ENCODE measurements around the gene MYCL. TPM values are rescaled to one million over a fixed set of nuclear protein-coding genes. Genes with fewer than 3 reads are reported as not detected.

Gene MYCL
- total RNA-seq, 2 donors from 2014 or later = 0.42 to 3.9 TPM

- TF ChIP-seq CTCF (IDR thresholded peaks at IDR 0.05) = no peak
- H3K9me3 ChIP-seq = no peaks in the 10 kb centered on the region
- DNase-seq (ENCODE audit: low spot score) = no peak
- H3K27me3 ChIP-seq (replicated peaks; ENCODE audit: insufficient read depth) = peaks cover 4% of the 10 kb centered on the region
- H3K27ac ChIP-seq = no peak overlapping the region
- no peak overlapping the region for H3K4me3 ChIP-seq
- no peaks in the 10 kb centered on the region for H3K36me3 ChIP-seq
- no peak for ATAC-seq (ENCODE audit: insufficient number of reproducible peaks, low FRiP score, low read depth)
- H3K4me1 ChIP-seq (ENCODE audit: control insufficient read depth in 1 of 2, low read depth in 2 of 2) = peaks cover 4 to 16% of the 10 kb centered on the region in 2 donors
Measured at GRCh38 chr1:39895731-39896480, 5.8 kb downstream of the MYCL start.

- Histone ChIP-seq H3K4me3 (no peak overlapping the region), H3K9me3 (no peaks in the 10 kb centered on the region), H3K27me3 (replicated peaks; ENCODE audit: insufficient read depth) (no peaks in the 10 kb centered on the region), H3K27ac (no peak overlapping the region), H3K4me1 (ENCODE audit: control insufficient read depth in 1 of 2, low read depth in 2 of 2) (peaks cover 0 to 11% of the 10 kb centered on the region in 2 donors), H3K36me3 (no peaks in the 10 kb centered on the region)
- ATAC-seq (ENCODE audit: insufficient number of reproducible peaks, low FRiP score, low read depth) (no peak), DNase-seq (ENCODE audit: low spot score) (no peak)
- no peak for TF ChIP-seq CTCF (IDR thresholded peaks at IDR 0.05)
Measured at GRCh38 chr1:39894884-39895495, 6.7 kb downstream of the MYCL start.

- no peak overlapping the region for H3K27ac ChIP-seq
- no peaks in the 10 kb centered on the region for H3K27me3 ChIP-seq (replicated peaks; ENCODE audit: insufficient read depth)
- no peak for TF ChIP-seq CTCF (IDR thresholded peaks at IDR 0.05)
- peaks cover 0 to 11% of the 10 kb centered on the region in 2 donors for H3K4me1 ChIP-seq (ENCODE audit: control insufficient read depth in 1 of 2, low read depth in 2 of 2)
- H3K9me3 ChIP-seq = no peaks in the 10 kb centered on the region
- ATAC-seq (ENCODE audit: insufficient number of reproducible peaks, low FRiP score, low read depth) = no peak
- DNase-seq (ENCODE audit: low spot score) = no peak
- no peaks in the 10 kb centered on the region for H3K36me3 ChIP-seq
- no peak overlapping the region for H3K4me3 ChIP-seq
Measured at GRCh38 chr1:39892601-39893595, 8.8 kb downstream of the MYCL start.

GRCh38 chr1:39890880-39891279 is 10.8 kb downstream of the MYCL start:
- Histone ChIP-seq H3K9me3 (no peaks in the 10 kb centered on the region), H3K36me3 (no peaks in the 10 kb centered on the region), H3K4me3 (no peak overlapping the region), H3K27me3 (replicated peaks; ENCODE audit: insufficient read depth) (no peaks in the 10 kb centered on the region), H3K27ac (no peak overlapping the region), H3K4me1 (ENCODE audit: control insufficient read depth in 1 of 2, low read depth in 2 of 2) (peaks cover 0 to 11% of the 10 kb centered on the region in 2 donors)
- TF ChIP-seq CTCF (IDR thresholded peaks at IDR 0.05) = no peak
- DNase-seq (ENCODE audit: low spot score) = no peak
- no peak for ATAC-seq (ENCODE audit: insufficient number of reproducible peaks, low FRiP score, low read depth)

- H3K36me3 ChIP-seq = no peaks in the 10 kb centered on the region
- no peak for ATAC-seq (ENCODE audit: insufficient number of reproducible peaks, low FRiP score, low read depth)
- peaks cover 0 to 11% of the 10 kb centered on the region in 2 donors for H3K4me1 ChIP-seq (ENCODE audit: control insufficient read depth in 1 of 2, low read depth in 2 of 2)
- H3K9me3 ChIP-seq = no peaks in the 10 kb centered on the region
- no peaks in the 10 kb centered on the region for H3K27me3 ChIP-seq (replicated peaks; ENCODE audit: insufficient read depth)
- no peak overlapping the region for H3K4me3 ChIP-seq
- no peak for DNase-seq (ENCODE audit: low spot score)
- H3K27ac ChIP-seq = no peak overlapping the region
- no peak for TF ChIP-seq CTCF (IDR thresholded peaks at IDR 0.05)
Measured at GRCh38 chr1:39890273-39890672, 11.4 kb downstream of the MYCL start.

All from thoracic aorta (tissue), 2 donors.